HG03066 (cell line): ENCODE measurements around the gene HDAC7.

Experiments
- ATAC-seq: cut with Tn5 transposase; IDR thresholded peaks from one replicate; pipeline ENCODE4 v1.9.1; 2021; ENCODE audit warnings: low read depth; ENCODE audit not compliant: unreplicated experiment

The HDAC7 gene

GRCh38 chr12:47799357-47799955 lies 20.2 kb downstream of the HDAC7 start:
- ATAC-seq, result no peak

DNA sequence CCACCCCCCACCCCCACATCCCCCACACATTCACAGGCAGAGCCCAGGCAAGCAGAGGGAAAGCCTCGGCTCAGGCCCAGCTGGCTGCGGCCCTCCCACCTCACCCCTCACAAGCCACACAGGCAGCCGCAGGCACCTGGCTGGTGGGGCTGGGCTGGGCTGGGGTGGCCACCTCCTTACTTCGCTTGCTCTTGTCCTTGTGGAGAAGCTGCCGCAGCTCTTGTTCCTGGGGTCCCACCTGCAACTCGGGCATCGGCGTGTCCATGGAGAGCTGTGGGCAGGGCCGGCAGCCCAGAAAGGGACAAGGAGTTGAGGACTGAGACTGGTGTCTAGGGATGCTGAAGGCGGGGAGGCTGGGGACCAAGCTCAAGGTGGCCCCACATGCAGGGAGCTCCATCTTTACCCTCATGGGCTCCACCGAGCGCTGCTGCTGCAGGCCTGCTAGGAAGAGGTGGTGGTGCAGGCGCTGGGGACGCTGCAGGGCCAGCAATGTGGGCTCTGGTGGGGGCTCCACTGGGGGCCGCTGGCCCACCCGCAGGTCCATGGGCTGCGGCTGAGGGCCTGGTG lies 21.2 kb downstream of the HDAC7 start:
- no peak for ATAC-seq

DNA sequence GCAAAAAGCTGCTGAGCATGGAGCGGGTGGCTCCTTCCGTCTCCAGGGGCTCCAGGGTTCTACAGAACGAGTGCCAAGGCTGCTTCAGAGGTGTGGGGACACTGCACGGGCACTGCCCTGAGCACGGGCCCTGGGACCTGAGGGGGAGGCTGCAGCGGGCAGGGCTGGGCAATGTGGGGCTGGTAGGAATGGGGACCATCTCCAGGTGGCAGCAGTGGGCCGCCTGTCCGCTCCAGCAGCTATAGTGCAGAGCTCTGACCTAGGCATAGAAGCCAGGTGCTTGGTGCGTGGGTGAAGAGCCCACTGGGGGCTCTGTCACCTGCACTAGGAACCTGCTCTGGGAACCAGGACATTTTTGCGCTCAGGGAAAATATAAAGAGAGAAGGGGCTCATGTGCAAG lies 22.3 kb downstream of the HDAC7 start:
- ATAC-seq, result peak; percentile 66

GRCh38 chr12:47795814-47796411 lies 23.8 kb downstream of the HDAC7 start:
- ATAC-seq, result no peak

- no peak for ATAC-seq
Observed at GRCh38 chr12:47795121-47795813, 24.4 kb downstream of the HDAC7 start.

DNA sequence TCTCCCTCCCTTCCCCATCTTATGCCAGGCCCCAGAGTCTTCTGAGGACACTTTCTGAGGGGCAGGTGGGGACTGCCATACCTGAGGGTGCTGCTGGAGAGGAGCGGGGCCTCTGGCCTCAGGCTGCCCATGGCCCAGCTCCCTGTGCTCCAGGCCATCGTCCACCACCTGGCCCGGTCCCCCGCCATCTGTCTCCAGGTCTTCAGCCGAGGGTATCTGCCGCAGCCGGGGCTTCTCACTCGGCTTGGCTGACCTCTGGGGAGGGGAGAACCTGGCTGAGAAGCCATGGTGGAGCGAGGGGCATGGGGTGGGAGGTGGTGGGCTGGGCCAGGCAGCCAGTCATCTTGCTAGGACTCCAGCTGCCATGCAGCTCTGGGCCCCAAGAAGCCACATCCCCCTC lies 25.0 kb downstream of the HDAC7 start:
- ATAC-seq, result no peak

GRCh38 chr12:47793015-47793681 lies 26.6 kb downstream of the HDAC7 start:
- ATAC-seq, result no peak

GRCh38 chr12:47791874-47792273 lies 27.8 kb downstream of the HDAC7 start:
- ATAC-seq, result no peak

- ATAC-seq, result no peak
Observed at GRCh38 chr12:47791351-47791746, 28.4 kb downstream of the HDAC7 start.

GRCh38 chr12:47790676-47791350 lies 28.9 kb downstream of the HDAC7 start:
- ATAC-seq, result no peak

DNA sequence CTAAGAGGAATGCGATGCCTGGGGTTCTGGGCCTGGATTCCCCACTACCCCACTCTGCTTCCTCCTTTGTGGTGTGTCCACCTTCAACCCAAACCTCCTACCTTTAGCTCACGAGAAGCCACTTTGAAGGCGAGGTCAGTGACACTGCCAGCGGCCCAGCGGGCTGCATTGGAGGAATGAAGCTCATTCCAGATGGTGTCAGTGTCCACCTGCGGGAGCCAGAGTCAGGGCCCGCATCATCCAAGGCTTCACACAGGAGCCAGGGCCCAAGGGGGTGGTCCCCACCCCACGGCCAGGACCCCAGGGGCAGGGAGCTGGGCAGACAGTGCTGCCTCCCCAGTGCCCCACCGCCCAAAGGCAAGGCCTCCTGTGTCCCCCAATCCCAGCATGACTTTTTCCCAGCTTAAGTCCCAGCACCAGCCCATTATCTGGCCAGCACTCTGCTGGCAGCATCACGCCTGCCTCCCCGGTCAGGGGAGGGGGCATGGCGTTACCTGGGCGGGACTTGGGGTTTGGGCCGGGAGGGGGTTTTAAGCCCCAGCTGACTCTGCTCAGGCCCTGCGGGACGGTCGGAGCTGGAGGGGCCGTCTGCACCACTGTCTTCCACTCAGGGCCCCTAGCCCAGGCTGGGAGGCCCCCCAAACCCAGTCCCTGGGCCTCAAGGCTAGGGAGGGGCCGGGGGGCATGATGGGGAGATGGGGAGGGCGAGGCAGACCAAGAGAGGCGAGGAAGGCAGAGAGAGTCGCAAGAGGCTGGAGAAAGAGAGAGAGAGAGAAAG lies 29.8 kb downstream of the HDAC7 start:
- no peak for ATAC-seq

DNA sequence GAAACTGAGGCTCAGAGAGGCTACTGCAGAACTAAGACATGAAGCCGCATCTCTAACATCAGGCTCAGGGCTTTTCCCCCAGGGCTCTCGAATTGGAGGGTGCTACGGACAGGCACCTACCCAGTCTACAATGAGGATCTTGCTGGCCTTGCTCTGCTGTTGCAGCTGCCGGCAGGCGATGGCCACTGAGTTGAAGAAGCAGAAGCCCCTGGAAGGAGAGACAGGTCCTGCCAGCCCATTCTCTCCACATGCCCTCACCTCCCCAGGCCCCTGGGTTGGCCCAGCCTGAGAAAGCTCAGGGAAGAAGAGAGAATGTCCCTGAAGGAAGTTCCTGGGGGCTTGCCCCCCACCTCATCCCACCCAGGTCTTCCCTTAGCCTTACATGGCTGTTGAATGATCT lies 30.6 kb downstream of the HDAC7 start:
- no peak for ATAC-seq

GRCh38 chr12:47787596-47788319 lies 31.9 kb downstream of the HDAC7 start:
- no peak for ATAC-seq

DNA sequence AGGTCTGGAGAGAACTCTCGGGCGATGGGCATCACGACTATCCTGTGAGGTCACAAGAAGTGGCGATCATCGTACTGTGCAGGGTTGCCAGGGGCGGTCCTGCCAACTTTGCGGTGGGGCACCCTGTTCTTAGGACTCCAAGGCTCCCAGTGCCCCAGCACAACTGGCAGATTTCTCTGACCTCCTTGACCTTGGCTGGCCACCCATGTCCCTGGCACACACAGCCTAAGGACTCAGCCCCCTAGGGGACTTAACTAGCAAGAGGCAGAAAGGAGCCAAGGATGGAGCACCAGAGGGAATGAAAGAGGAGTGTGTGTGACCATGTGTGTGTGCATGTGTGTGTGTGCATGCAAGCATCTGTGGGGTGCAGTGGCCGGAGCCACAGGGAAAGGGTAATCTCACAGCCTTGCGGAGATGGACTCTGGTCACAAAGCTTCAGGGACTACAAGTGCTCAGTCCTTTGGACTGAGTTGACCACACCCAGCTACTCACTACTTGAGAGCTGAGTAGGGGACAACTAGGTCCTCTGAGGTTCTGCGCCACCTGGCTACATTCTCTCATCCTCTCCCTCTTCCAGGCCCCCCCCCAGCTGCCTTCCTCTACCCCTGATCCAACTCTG lies 32.9 kb downstream of the HDAC7 start:
- ATAC-seq, result no peak

GRCh38 chr12:47785887-47786661 lies 33.6 kb downstream of the HDAC7 start:
- ATAC-seq, result no peak

GRCh38 chr12:47785036-47785886 lies 34.4 kb downstream of the HDAC7 start:
- ATAC-seq, result no peak
